HEK293 (cell line): Measurements from ENCODE around the gene KCNT1.

Experiments
- CTCF ChIA-PET: fragments of 350-600 bp; formaldehyde crosslinking; extraction: SDS; loops from one replicate; lab custom pipeline; 2021; ENCODE audit warnings: antibody characterized with exemption; lab: Yijun Ruan, JAX
- POLR2A ChIA-PET: fragments of 300-600 bp; formaldehyde crosslinking; extraction: SDS; loops from one replicate; lab custom pipeline; 2020; ENCODE audit warnings: antibody characterized with exemption, inconsistent platforms; lab: Yijun Ruan, JAX
- H3K27ac ChIP-seq: fragments of 200-500 bp; sonication (Bioruptor generic); 2 replicates; pipeline ENCODE4 v1.5.1; 2014; ENCODE audit warnings: low read depth, low read length, control low read depth, inconsistent platforms; ENCODE audit errors: extremely low read depth
- H3K36me3 ChIP-seq, 2 experiments: fragments of 200-500 bp in 1 of 2; sonication (Bioruptor generic) in 1 of 2; 1 replicate in 1 of 2; 2 replicates in 1 of 2; pipeline ENCODE4 v1.5.1; 2014 to 2017; ENCODE audit warnings: inconsistent platforms in 2 of 2, low read length in 2 of 2; ENCODE audit not compliant: control insufficient read depth in 2 of 2, insufficient read depth in 1 of 2
- H3K4me1 ChIP-seq: fragments of 200-500 bp; sonication (Bioruptor generic); 2 replicates; pipeline ENCODE4 v1.5.1; 2014; ENCODE audit warnings: mild to moderate bottlenecking, low read length, inconsistent platforms; ENCODE audit not compliant: control insufficient read depth, insufficient read depth
- H3K4me3 ChIP-seq: 2 replicates; pipeline ENCODE4 v1.5.1; 2011; ENCODE audit warnings: low read depth, mild to moderate bottlenecking, control low read depth, low read length, moderate library complexity
- H3K9me3 ChIP-seq: fragments of 200-500 bp; sonication (Bioruptor generic); 2 replicates; pipeline ENCODE4 v1.5.1; 2014; ENCODE audit warnings: low read depth, low read length, inconsistent platforms; ENCODE audit not compliant: control insufficient read depth, insufficient read depth
- BCL11B ChIP-seq: fragments of 450-650 bp; formaldehyde crosslinking; IDR thresholded peaks from 2 replicates; pipeline ENCODE4 v1.5.1; 2016; ENCODE audit warnings: low read depth, missing biosample characterization, missing genetic modification characterization
- MEIS1 ChIP-seq: sonication (generic); formaldehyde crosslinking; IDR thresholded peaks from 2 replicates; pipeline ENCODE4 v1.8.1; 2022; ENCODE audit warnings: missing genetic modification reagents, mild to moderate bottlenecking, borderline replicate concordance
- PRDM1 ChIP-seq: fragments of 450-650 bp; formaldehyde crosslinking; IDR thresholded peaks from 2 replicates; pipeline ENCODE4; 2016; ENCODE audit warnings: missing biosample characterization, missing genetic modification characterization
- ZBTB21 ChIP-seq: fragments of 450-650 bp; formaldehyde crosslinking; IDR thresholded peaks from 2 replicates; pipeline ENCODE4 v1.5.1; 2017; ENCODE audit warnings: missing biosample characterization, missing genetic modification characterization
- ZNF174 ChIP-seq: fragments of 450-650 bp; formaldehyde crosslinking; IDR thresholded peaks from 2 replicates; pipeline ENCODE4 v1.5.0; 2017; ENCODE audit warnings: missing biosample characterization, mild to moderate bottlenecking, missing genetic modification characterization
- ZNF311 ChIP-seq: fragments of 450-650 bp; formaldehyde crosslinking; IDR thresholded peaks from 2 replicates; pipeline ENCODE4 v1.5.1; 2017; ENCODE audit warnings: missing biosample characterization, missing genetic modification characterization, borderline replicate concordance
- ZNF324 ChIP-seq: fragments of 450-650 bp; formaldehyde crosslinking; IDR thresholded peaks from 2 replicates; pipeline ENCODE4 v1.5.1; 2016; ENCODE audit warnings: missing biosample characterization, missing genetic modification characterization
- ZNF423 ChIP-seq: fragments of 450-650 bp; formaldehyde crosslinking; IDR thresholded peaks from 2 replicates; pipeline ENCODE4 v1.5.1; 2016; ENCODE audit warnings: missing biosample characterization, missing genetic modification characterization
- ZNF473 ChIP-seq: fragments of 450-650 bp; formaldehyde crosslinking; IDR thresholded peaks from 2 replicates; pipeline ENCODE4 v1.5.1; 2017; ENCODE audit warnings: missing biosample characterization, missing genetic modification characterization
- ZNF529 ChIP-seq: fragments of 450-650 bp; formaldehyde crosslinking; IDR thresholded peaks from 2 replicates; pipeline ENCODE4 v1.5.1; 2017; ENCODE audit warnings: missing genetic modification characterization, missing biosample characterization; ENCODE audit not compliant: insufficient replicate concordance
- ZNF561 ChIP-seq: fragments of 450-650 bp; IDR thresholded peaks from 2 replicates; pipeline ENCODE4 v1.5.1; 2018; ENCODE audit warnings: missing biosample characterization, missing genetic modification characterization, borderline replicate concordance
- ZNF621 ChIP-seq: fragments of 450-650 bp; formaldehyde crosslinking; IDR thresholded peaks from 2 replicates; pipeline ENCODE4 v1.5.1; 2017; ENCODE audit warnings: missing biosample characterization, missing genetic modification characterization
- ZNF624 ChIP-seq: fragments of 450-650 bp; formaldehyde crosslinking; IDR thresholded peaks from 2 replicates; pipeline ENCODE4 v1.5.1; 2017; ENCODE audit warnings: missing biosample characterization, missing genetic modification characterization
- ZSCAN30 ChIP-seq: fragments of 450-650 bp; IDR thresholded peaks from 2 replicates; pipeline ENCODE4 v1.5.1; 2018; ENCODE audit warnings: missing biosample characterization, mild to moderate bottlenecking, missing genetic modification characterization, moderate library complexity
- TF ChIP-seq, protein P1 (sequence below): fragments of 450-650 bp; formaldehyde crosslinking; IDR thresholded peaks from 2 replicates; pipeline ENCODE4 v1.5.1; 2016; ENCODE audit warnings: missing biosample characterization, missing genetic modification characterization, borderline replicate concordance
- TF ChIP-seq, protein P2 (sequence below): fragments of 450-650 bp; formaldehyde crosslinking; IDR thresholded peaks from 2 replicates; pipeline ENCODE4 v1.5.1; 2016; ENCODE audit warnings: missing biosample characterization, missing genetic modification characterization
- TF ChIP-seq, protein P3 (sequence below): fragments of 450-650 bp; formaldehyde crosslinking; IDR thresholded peaks from 2 replicates; pipeline ENCODE4 v1.5.1; 2016; ENCODE audit warnings: missing biosample characterization, missing genetic modification characterization
- TF ChIP-seq, protein P4 (sequence below): fragments of 450-650 bp; formaldehyde crosslinking; IDR thresholded peaks from 2 replicates; pipeline ENCODE4 v1.5.1; 2016; ENCODE audit warnings: missing biosample characterization, missing genetic modification characterization
- TF ChIP-seq, protein P5 (sequence below): fragments of 450-650 bp; formaldehyde crosslinking; IDR thresholded peaks from 2 replicates; pipeline ENCODE4 v1.5.1; 2016; ENCODE audit warnings: missing biosample characterization, missing genetic modification characterization
- TF ChIP-seq, protein P6 (sequence below): fragments of 450-650 bp; formaldehyde crosslinking; IDR thresholded peaks from 2 replicates; pipeline ENCODE4 v1.5.1; 2016; ENCODE audit warnings: missing biosample characterization, missing genetic modification characterization
- TF ChIP-seq, protein P7 (sequence below): fragments of 450-650 bp; formaldehyde crosslinking; IDR thresholded peaks from 2 replicates; pipeline ENCODE4 v1.5.1; 2017; ENCODE audit warnings: missing biosample characterization, missing genetic modification characterization

The KCNT1 gene

DNA sequence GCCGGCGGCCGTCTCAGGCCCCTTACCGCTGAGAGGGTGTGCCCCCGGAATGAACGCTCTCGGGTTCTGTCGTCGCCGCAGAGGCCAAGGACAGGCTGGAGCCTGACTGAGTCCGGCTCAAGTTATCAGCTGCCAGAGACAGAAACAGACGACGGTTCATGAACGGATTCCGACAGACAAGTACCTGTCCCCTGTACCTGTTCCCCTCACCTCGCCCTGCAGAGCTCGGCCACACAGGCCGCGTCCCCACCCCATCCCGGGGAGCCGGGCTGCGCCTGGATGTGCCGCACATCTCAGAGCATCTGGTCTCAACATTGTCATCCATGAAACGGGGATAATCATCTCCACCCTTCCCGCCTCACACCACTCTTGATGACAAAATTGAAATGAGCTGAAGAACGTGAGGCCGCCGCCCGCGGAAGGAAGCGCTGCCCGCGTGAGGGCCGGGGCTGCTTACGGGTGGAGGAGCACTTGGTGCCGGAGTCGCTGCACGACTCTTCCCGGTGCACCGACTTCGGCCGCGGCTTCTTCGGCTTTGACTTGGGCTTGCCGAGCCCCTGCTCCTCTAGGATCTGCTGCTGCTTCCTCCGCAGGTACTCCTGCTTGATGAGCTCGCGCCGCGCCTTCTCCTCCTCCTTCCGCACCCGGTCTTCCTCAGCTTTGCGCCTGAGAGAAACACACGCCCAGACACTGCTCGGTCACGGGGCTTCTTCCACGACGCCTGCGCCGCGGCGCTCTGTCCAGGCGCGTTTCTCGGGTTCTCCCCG lies 116.1 kb downstream of the KCNT1 start (continued):
- TF ChIP-seq, protein P1, sequence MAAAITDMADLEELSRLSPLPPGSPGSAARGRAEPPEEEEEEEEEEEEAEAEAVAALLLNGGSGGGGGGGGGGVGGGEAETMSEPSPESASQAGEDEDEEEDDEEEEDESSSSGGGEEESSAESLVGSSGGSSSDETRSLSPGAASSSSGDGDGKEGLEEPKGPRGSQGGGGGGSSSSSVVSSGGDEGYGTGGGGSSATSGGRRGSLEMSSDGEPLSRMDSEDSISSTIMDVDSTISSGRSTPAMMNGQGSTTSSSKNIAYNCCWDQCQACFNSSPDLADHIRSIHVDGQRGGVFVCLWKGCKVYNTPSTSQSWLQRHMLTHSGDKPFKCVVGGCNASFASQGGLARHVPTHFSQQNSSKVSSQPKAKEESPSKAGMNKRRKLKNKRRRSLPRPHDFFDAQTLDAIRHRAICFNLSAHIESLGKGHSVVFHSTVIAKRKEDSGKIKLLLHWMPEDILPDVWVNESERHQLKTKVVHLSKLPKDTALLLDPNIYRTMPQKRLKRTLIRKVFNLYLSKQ (tag by site-specific recombination): no peak
- no peak for TF ChIP-seq ZNF174
- TF ChIP-seq ZNF324 (tag by site-specific recombination): no peak
- TF ChIP-seq ZNF473 (tag by site-specific recombination): no peak

DNA sequence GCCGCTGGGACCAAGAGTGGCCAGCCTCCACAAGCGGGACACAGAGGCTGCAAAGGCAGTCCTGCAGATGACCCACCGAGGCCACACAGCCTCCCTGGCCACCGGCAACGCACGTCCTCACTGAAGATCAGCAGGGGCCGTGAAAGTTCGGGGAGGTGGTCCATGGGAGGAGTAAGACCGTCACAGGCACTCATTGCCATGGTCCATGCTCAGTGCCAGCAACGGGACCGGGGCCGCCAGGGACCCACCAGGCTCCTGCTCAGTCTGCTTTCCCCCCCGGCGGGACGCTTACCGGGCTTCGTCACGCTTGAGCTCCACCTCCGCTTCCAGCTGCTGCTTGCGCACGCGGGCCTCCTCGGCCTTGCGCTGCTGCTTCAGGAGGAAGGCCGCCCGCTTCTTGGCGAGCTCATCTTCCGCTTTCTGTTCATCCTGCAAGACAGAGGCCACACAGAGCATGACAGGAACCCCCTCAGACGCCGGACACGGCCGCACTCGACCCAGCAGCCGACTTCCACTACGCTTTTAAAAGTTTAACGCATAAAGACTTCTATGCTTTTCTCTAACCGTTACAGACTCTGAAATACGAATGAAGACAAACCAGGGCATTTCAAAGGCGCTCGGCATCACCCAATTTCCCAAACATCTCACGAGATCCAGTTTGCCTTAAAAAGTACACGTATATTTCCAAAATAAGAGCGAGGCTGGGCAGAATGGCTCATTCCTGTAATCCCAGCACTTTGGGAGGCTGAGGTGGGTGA lies 116.9 kb downstream of the KCNT1 start:
- ChIA-PET CTCF (interaction anchor here (0.6 to 0.7 kb wide), 2 partner anchors 78 to 980 kb away, joined by 3 read pairs; no protein-coding TSS in a partner anchor), POLR2A (no interaction called here)
- H3K9me3 ChIP-seq: no peaks in the 10 kb centered on the region
- H3K36me3 ChIP-seq: peaks cover 4 to 96% of the 10 kb centered on the region in 2 experiments; a peak in 2 of 3 replicates
- TF ChIP-seq BCL11B (no peak), ZNF624 (tag by site-specific recombination) (no peak), ZSCAN30 (no peak), ZNF561 (tag by site-specific recombination) (no peak), ZBTB21 (no peak), PRDM1 (no peak), ZNF621 (tag by site-specific recombination) (no peak), ZNF311 (tag by site-specific recombination) (no peak), ZNF423 (tag by site-specific recombination) (no peak), MEIS1 (CRISPR knock-in tag) (no peak), ZNF529 (tag by site-specific recombination) (no peak)
- TF ChIP-seq, protein P2, sequence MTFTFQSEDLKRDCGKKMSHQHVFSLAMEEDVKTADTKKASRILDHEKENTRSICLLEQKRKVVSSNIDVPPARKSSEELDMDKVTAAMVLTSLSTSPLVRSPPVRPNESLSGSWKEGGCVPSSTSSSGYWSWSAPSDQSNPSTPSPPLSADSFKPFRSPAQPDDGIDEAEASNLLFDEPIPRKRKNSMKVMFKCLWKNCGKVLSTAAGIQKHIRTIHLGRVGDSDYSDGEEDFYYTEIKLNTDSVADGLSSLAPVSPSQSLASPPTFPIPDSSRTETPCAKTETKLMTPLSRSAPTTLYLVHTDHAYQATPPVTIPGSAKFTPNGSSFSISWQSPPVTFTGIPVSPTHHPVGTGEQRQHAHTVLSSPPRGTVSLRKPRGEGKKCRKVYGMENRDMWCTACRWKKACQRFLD (tag by site-specific recombination): no peak
- TF ChIP-seq, protein P3, sequence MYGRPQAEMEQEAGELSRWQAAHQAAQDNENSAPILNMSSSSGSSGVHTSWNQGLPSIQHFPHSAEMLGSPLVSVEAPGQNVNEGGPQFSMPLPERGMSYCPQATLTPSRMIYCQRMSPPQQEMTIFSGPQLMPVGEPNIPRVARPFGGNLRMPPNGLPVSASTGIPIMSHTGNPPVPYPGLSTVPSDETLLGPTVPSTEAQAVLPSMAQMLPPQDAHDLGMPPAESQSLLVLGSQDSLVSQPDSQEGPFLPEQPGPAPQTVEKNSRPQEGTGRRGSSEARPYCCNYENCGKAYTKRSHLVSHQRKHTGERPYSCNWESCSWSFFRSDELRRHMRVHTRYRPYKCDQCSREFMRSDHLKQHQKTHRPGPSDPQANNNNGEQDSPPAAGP (tag by site-specific recombination): no peak
- TF ChIP-seq, protein P4, sequence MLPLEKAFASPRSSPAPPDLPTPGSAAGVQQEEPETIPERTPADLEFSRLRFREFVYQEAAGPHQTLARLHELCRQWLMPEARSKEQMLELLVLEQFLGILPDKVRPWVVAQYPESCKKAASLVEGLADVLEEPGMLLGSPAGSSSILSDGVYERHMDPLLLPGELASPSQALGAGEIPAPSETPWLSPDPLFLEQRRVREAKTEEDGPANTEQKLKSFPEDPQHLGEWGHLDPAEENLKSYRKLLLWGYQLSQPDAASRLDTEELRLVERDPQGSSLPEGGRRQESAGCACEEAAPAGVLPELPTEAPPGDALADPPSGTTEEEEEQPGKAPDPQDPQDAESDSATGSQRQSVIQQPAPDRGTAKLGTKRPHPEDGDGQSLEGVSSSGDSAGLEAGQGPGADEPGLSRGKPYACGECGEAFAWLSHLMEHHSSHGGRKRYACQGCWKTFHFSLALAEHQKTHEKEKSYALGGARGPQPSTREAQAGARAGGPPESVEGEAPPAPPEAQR: no peak
- TF ChIP-seq, protein P5, sequence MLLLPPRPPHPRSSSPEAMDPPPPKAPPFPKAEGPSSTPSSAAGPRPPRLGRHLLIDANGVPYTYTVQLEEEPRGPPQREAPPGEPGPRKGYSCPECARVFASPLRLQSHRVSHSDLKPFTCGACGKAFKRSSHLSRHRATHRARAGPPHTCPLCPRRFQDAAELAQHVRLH (tag by site-specific recombination): no peak
- TF ChIP-seq, protein P6, sequence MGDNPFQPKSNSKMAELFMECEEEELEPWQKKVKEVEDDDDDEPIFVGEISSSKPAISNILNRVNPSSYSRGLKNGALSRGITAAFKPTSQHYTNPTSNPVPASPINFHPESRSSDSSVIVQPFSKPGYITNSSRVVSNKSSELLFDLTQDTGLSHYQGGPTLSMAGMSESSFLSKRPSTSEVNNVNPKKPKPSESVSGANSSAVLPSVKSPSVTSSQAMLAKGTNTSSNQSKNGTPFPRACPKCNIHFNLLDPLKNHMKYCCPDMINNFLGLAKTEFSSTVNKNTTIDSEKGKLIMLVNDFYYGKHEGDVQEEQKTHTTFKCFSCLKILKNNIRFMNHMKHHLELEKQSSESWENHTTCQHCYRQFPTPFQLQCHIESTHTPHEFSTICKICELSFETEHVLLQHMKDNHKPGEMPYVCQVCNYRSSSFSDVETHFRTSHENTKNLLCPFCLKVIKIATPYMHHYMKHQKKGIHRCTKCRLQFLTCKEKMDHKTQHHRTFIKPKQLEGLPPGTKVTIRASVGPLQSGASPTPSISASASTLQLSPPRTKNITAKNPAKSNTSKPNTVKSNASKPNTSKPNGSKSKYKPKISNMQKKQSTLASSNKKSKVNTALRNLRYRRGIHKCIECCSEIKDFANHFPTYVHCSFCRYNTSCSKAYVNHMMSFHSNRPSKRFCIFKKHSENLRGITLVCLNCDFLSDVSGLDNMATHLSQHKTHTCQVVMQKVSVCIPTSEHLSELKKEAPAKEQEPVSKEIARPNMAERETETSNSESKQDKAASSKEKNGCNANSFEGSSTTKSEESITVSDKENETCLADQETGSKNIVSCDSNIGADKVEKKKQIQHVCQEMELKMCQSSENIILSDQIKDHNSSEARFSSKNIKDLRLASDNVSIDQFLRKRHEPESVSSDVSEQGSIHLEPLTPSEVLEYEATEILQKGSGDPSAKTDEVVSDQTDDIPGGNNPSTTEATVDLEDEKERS (tag by site-specific recombination): no peak
- TF ChIP-seq, protein P7, sequence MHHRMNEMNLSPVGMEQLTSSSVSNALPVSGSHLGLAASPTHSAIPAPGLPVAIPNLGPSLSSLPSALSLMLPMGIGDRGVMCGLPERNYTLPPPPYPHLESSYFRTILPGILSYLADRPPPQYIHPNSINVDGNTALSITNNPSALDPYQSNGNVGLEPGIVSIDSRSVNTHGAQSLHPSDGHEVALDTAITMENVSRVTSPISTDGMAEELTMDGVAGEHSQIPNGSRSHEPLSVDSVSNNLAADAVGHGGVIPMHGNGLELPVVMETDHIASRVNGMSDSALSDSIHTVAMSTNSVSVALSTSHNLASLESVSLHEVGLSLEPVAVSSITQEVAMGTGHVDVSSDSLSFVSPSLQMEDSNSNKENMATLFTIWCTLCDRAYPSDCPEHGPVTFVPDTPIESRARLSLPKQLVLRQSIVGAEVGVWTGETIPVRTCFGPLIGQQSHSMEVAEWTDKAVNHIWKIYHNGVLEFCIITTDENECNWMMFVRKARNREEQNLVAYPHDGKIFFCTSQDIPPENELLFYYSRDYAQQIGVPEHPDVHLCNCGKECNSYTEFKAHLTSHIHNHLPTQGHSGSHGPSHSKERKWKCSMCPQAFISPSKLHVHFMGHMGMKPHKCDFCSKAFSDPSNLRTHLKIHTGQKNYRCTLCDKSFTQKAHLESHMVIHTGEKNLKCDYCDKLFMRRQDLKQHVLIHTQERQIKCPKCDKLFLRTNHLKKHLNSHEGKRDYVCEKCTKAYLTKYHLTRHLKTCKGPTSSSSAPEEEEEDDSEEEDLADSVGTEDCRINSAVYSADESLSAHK (tag by site-specific recombination): no peak
- no peak overlapping the region for H3K27ac ChIP-seq
- no peak overlapping the region for H3K4me3 ChIP-seq
- H3K4me1 ChIP-seq: no peaks in the 10 kb centered on the region
